KMS-11 (cell line): ENCODE results near the gene HSD17B11.

Source experiments
- H2AFZ ChIP-seq: fragments of 200-600 bp; sonication (generic); 2 replicates; pipeline ENCODE4 v1.6.1; 2016; ENCODE audit warnings: antibody characterized with exemption, mixed run types, low read depth
- H3K27ac ChIP-seq: fragments of 200-600 bp; sonication (generic); 2 replicates; pipeline ENCODE4 v1.6.1; 2016; ENCODE audit warnings: mild to moderate bottlenecking, mixed run types
- H3K27me3 ChIP-seq: fragments of 200-600 bp; sonication (generic); 2 replicates; pipeline ENCODE4 v1.6.1; 2017; ENCODE audit warnings: mild to moderate bottlenecking, low read depth, mixed run types, moderate library complexity; ENCODE audit not compliant: insufficient read depth
- H3K36me3 ChIP-seq: fragments of 200-600 bp; sonication (generic); 2 replicates; pipeline ENCODE4 v1.6.1; 2017; ENCODE audit warnings: mild to moderate bottlenecking, mixed run types; ENCODE audit not compliant: insufficient read depth
- H3K4me1 ChIP-seq: fragments of 200-600 bp; sonication (generic); 2 replicates; pipeline ENCODE4 v1.6.1; 2016; ENCODE audit warnings: mild to moderate bottlenecking, low read depth, mixed run types; ENCODE audit not compliant: poor library complexity, severe bottlenecking
- H3K4me2 ChIP-seq: fragments of 200-600 bp; sonication (generic); 2 replicates; pipeline ENCODE4 v1.7.0; 2016; ENCODE audit warnings: mild to moderate bottlenecking, mixed run types
- H3K4me3 ChIP-seq: fragments of 200-600 bp; sonication (generic); IDR thresholded peaks from 2 replicates; pipeline ENCODE4 v1.6.1; 2017; ENCODE audit warnings: low read depth, low read length, mixed read lengths; ENCODE audit not compliant: insufficient read depth
- H3K79me2 ChIP-seq: fragments of 200-600 bp; sonication (generic); 2 replicates; pipeline ENCODE4 v1.6.1; 2016; ENCODE audit warnings: low read depth, mixed run types; ENCODE audit not compliant: insufficient read depth
- H3K9ac ChIP-seq: fragments of 200-600 bp; sonication (generic); 2 replicates; pipeline ENCODE4 v1.6.1; 2016; ENCODE audit warnings: mild to moderate bottlenecking, mixed run types
- H4K20me1 ChIP-seq: fragments of 200-600 bp; sonication (generic); 2 replicates; pipeline ENCODE4 v1.6.1; 2016; ENCODE audit warnings: mild to moderate bottlenecking, mixed run types; ENCODE audit not compliant: insufficient read depth
- CTCF ChIP-seq: fragments of 200-600 bp; sonication (generic); conservative IDR thresholded peaks from 2 replicates; pipeline ENCODE4 v1.6.1; 2017; ENCODE audit warnings: low read depth, mild to moderate bottlenecking, antibody characterized with exemption, low read length, moderate library complexity, mixed read lengths

The HSD17B11 gene

GRCh38 chr4:87313756-87314155, 77.2 kb downstream of the HSD17B11 start:
- Histone ChIP-seq H3K4me1 (no peaks in the 10 kb centered on the region), H3K36me3 (no peaks in the 10 kb centered on the region), H3K4me3 (no peak overlapping the region), H3K9ac (no peak overlapping the region), H3K27ac (no peak overlapping the region), H3K4me2 (no peak overlapping the region), H2AFZ (no peak overlapping the region), H3K27me3 (no peaks in the 10 kb centered on the region), H4K20me1 (no peaks in the 10 kb centered on the region), H3K79me2 (no peaks in the 10 kb centered on the region)
- no peak for TF ChIP-seq CTCF

GRCh38 chr4:87311684-87312083, 79.3 kb downstream of the HSD17B11 start:
- Histone ChIP-seq H3K4me1 (no peaks in the 10 kb centered on the region), H3K27me3 (no peaks in the 10 kb centered on the region)
- TF ChIP-seq CTCF: no peak

GRCh38 chr4:87310691-87311335, 80.2 kb downstream of the HSD17B11 start:
- no peak overlapping the region for H3K4me2 ChIP-seq
- no peaks in the 10 kb centered on the region for H4K20me1 ChIP-seq
- H3K4me1 ChIP-seq: no peaks in the 10 kb centered on the region
- TF ChIP-seq CTCF: no peak
- no peak overlapping the region for H2AFZ ChIP-seq
- no peak overlapping the region for H3K27ac ChIP-seq
- no peaks in the 10 kb centered on the region for H3K27me3 ChIP-seq
- no peaks in the 10 kb centered on the region for H3K79me2 ChIP-seq
- no peak overlapping the region for H3K9ac ChIP-seq
- H3K4me3 ChIP-seq: no peak overlapping the region
- H3K36me3 ChIP-seq: no peaks in the 10 kb centered on the region

More at GRCh38 chr4:87311684-87312083, 79.3 kb downstream of the HSD17B11 start:
- Histone ChIP-seq H3K9ac (no peak overlapping the region), H3K36me3 (no peaks in the 10 kb centered on the region), H2AFZ (no peak overlapping the region), H3K4me2 (no peak overlapping the region), H3K4me3 (no peak overlapping the region), H3K79me2 (no peaks in the 10 kb centered on the region), H4K20me1 (no peaks in the 10 kb centered on the region), H3K27ac (no peak overlapping the region)

GRCh38 chr4:87309625-87310024, 81.4 kb downstream of the HSD17B11 start:
- Histone ChIP-seq H3K36me3 (no peaks in the 10 kb centered on the region), H3K4me3 (no peak overlapping the region), H3K27ac (no peak overlapping the region), H3K4me1 (no peaks in the 10 kb centered on the region), H3K4me2 (no peak overlapping the region), H3K79me2 (no peaks in the 10 kb centered on the region), H4K20me1 (no peaks in the 10 kb centered on the region), H3K27me3 (no peaks in the 10 kb centered on the region), H2AFZ (no peak overlapping the region), H3K9ac (no peak overlapping the region)
- TF ChIP-seq CTCF: no peak
